BE2C (cell line): Measurements from ENCODE around the gene ACMSD. TPM values are rescaled to one million over a fixed set of nuclear protein-coding genes. Genes with fewer than 3 reads are reported as not detected.

Experiments used
- DNase-seq: peaks from one replicate; pipeline ENCODE4 v3.0.0-alpha.2; 2020
- H3K27me3 ChIP-seq: fragments of 250-450 bp; sonication (Bioruptor Pico); 2 replicates; pipeline ENCODE4 v1.5.1; 2020; ENCODE audit warnings: mild to moderate bottlenecking
- H3K36me3 ChIP-seq: fragments of 250-450 bp; sonication (Bioruptor Pico); 2 replicates; pipeline ENCODE4 v1.5.1; 2020; ENCODE audit warnings: mild to moderate bottlenecking
- H3K4me1 ChIP-seq: fragments of 250-450 bp; sonication (Bioruptor Pico); 2 replicates; pipeline ENCODE4 v1.5.1; 2020
- H3K4me3 ChIP-seq: 2 replicates; pipeline ENCODE4 v1.5.1; 2011; ENCODE audit warnings: low read depth, low read length
- H3K9me3 ChIP-seq: fragments of 250-450 bp; sonication (Bioruptor Pico); 2 replicates; pipeline ENCODE4 v1.5.1; 2020
- polyA plus RNA-seq: library from polyadenylated mRNA; unstranded; fragments of >200 nt; gene quantifications from one replicate; pipeline ENCODE4 v1.2.1, GENCODE V29; 2012; ENCODE audit warnings: low read depth, missing spikeins; ENCODE audit not compliant: insufficient read length, insufficient read depth
- TF ChIP-seq, protein P1 (sequence below): IDR thresholded peaks from 2 replicates; pipeline ENCODE4 v1.5.1; 2012; ENCODE audit warnings: mild to moderate bottlenecking, low read depth, low read length

ACMSD gene
- polyA plus RNA-seq: not detected

DNA sequence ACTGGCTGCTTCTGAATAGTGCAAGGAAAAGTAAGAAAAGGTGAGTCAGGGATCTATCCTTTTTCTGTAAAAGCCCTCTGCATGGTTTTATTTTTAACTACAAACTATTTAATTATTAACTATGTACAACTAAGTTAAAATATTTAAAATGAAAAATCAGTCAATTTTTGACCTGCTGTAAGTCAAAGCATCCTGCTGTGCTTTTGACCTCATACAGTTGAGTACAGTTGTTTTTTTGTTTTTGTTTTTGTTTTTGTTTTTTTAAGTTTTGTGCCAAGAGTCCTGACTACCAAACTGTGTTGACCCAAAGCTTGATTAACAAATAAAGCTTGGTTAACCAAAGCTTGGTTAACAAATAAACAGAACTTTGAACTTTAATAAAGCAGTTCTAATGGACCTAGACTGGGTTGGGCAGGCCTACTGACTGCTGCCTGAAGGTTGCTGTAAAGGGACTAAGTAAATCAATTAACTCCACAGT lies at the start of gene ACMSD:
ACMSD (plus strand) TSS at position 474 of the 478 bp plus-strand sequence. CDS start 67 bp downstream, outside the sequence.
- Histone ChIP-seq H3K27me3 (no peaks in the 10 kb centered on the region), H3K4me1 (no peaks in the 10 kb centered on the region), H3K36me3 (no peaks in the 10 kb centered on the region), H3K9me3 (no peaks in the 10 kb centered on the region), H3K4me3 (no peak within 1 kb of the TSS)
- TF ChIP-seq, protein P1, sequence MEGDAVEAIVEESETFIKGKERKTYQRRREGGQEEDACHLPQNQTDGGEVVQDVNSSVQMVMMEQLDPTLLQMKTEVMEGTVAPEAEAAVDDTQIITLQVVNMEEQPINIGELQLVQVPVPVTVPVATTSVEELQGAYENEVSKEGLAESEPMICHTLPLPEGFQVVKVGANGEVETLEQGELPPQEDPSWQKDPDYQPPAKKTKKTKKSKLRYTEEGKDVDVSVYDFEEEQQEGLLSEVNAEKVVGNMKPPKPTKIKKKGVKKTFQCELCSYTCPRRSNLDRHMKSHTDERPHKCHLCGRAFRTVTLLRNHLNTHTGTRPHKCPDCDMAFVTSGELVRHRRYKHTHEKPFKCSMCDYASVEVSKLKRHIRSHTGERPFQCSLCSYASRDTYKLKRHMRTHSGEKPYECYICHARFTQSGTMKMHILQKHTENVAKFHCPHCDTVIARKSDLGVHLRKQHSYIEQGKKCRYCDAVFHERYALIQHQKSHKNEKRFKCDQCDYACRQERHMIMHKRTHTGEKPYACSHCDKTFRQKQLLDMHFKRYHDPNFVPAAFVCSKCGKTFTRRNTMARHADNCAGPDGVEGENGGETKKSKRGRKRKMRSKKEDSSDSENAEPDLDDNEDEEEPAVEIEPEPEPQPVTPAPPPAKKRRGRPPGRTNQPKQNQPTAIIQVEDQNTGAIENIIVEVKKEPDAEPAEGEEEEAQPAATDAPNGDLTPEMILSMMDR: no peak
- no peak for DNase-seq

DNA sequence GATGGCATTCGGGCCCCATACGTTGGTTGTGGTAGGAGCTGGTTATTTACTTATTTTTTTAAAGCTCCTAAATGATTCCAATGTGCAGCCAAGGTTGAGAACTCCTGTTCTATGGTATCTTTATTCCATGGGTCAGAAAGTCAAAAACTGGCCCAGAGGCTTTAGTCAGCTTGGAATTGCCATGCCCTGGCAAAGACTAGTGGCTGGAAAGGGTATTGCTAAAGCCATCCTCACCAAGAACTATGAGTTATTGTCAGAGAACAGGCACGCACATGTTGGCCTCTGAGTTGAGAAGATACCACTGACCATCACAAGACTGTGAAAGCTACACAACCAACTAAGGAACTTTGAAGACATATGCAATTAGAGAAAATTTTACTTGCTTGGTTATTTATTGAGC lies 47.9 kb upstream of the ACMSD start:
- TF ChIP-seq, protein P1: peak; percentile 24
- no peak overlapping the region for H3K4me3 ChIP-seq
- no peaks in the 10 kb centered on the region for H3K36me3 ChIP-seq
- no peaks in the 10 kb centered on the region for H3K27me3 ChIP-seq
- no peak for DNase-seq
- no peaks in the 10 kb centered on the region for H3K9me3 ChIP-seq
- no peaks in the 10 kb centered on the region for H3K4me1 ChIP-seq

DNA sequence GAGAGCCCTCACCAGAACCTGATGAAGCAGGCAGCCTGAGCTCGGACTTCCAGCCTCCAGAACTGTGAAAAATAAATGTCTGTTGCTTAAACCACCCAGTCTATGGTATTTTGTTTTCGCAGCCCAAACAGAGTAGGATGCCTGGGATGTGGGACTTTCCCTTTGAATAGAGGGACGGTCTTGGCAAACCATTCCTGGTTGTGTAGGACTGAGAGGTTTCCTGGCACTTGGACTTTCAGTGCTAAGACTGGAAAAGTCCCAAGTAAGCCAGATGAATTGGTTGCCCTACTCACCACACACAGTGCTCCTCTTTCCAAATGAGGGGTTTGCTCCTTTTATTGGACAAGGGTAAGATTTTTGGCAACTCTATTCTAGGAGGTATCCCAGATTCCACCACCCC lies 46.8 kb upstream of the ACMSD start:
- Histone ChIP-seq H3K4me3 (no peak overlapping the region), H3K27me3 (no peaks in the 10 kb centered on the region), H3K4me1 (no peaks in the 10 kb centered on the region), H3K9me3 (no peaks in the 10 kb centered on the region), H3K36me3 (no peaks in the 10 kb centered on the region)
- TF ChIP-seq, protein P1: no peak
- DNase-seq: no peak

DNA sequence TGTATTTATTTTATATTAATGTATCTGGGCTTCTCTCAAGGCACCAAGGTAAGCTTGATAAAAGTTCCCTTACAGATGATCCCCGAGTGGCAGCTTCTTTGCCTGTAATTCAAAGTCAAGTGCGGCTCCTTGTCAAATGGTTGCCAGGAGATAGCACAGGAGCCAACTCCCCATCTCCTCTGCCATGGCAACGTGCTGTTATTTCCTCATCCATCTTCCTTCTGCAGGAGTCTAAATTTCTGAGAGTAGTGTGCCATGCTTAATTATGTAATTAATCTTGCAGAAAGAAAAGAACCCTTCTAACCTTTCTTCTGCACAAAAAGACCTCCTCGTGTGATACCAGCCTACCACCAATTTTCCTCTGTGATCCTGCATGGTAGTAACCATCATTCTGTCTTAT lies 46.2 kb upstream of the ACMSD start:
- Histone ChIP-seq H3K27me3 (no peaks in the 10 kb centered on the region), H3K9me3 (no peaks in the 10 kb centered on the region), H3K4me3 (no peak overlapping the region), H3K36me3 (no peaks in the 10 kb centered on the region), H3K4me1 (no peaks in the 10 kb centered on the region)
- DNase-seq: no peak
- TF ChIP-seq, protein P1: no peak

DNA sequence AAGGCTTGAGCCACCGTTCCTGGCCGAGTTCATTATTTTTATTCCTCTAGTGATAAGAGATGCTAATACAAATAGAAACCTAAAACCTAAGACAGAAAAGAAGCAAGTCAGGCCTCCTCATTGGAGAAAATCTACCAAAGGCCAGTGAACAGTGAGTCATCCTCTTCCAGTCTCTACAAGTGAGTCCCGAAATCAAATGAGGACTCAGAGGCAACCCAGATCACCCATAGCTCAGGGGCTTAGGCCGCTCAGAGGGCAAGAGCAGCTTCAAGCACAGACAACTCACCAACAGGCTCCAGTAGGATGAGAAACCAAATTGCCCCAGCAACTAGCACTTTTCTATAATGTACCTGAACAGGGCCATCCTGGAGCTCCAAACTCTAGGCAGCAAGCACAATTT lies 42.7 kb upstream of the ACMSD start:
- Histone ChIP-seq H3K36me3 (no peaks in the 10 kb centered on the region), H3K27me3 (no peaks in the 10 kb centered on the region), H3K4me3 (no peak overlapping the region), H3K9me3 (no peaks in the 10 kb centered on the region), H3K4me1 (no peaks in the 10 kb centered on the region)
- no peak for DNase-seq
- TF ChIP-seq, protein P1: no peak

DNA sequence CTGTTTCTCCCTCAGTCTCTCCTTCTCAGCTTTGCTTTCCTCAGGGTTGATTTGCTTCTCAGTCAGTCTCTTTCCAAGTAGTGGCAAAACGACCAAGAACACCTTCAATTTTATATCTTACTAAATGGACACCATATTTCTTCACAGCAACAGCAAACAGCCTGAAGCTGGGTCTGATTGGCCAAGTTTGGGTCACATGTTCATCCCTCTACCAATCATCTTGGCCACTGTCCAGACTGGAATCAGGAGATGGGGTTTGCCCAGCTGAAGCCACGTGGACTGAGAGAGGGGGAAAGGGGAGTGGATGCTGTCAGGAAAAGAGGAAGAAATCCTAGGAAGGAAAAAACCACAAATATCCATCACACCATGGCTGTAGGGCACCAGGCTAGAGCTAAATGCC lies 42.0 kb upstream of the ACMSD start:
- no peak overlapping the region for H3K4me3 ChIP-seq
- H3K9me3 ChIP-seq: no peaks in the 10 kb centered on the region
- no peaks in the 10 kb centered on the region for H3K4me1 ChIP-seq
- no peaks in the 10 kb centered on the region for H3K27me3 ChIP-seq
- H3K36me3 ChIP-seq: no peaks in the 10 kb centered on the region
- TF ChIP-seq, protein P1: no peak
- DNase-seq: no peak
